Pancreas (tissue), 10 donors: ENCODE data around the gene SELENOO. TPM values are rescaled to one million over a fixed set of nuclear protein-coding genes. Genes with fewer than 3 reads are reported as not detected.

Source experiments
- ATAC-seq, 4 donors: fragments of 200-7000 bp; cut with Tn5 transposase; one replicate each; pipeline versions ENCODE4 v1.8.0 to v1.9.1; 2020; ENCODE audit warnings: mild to moderate bottlenecking in 4 of 4, moderate library complexity in 4 of 4
- DNase-seq, 6 donors: peaks; one replicate each; pipeline ENCODE4 v3.0.0-alpha.2; 2020
- FAIRE-seq: peaks from 2 replicates; lab custom pipeline; 2012; peaks lifted over from hg19 to GRCh38; lab: Jason Lieb, UNC
- H3K27ac ChIP-seq, 4 donors: fragments of 200-600 bp; sonication (generic); 1 replicate in 3 of 4; 2 replicates in 1 of 4; pipeline versions ENCODE4 v1.5.0 to v1.8.0; 2020
- H3K27me3 ChIP-seq, 4 donors: fragments of 200-600 bp; one replicate each; pipeline ENCODE4 v1.8.0; 2021
- H3K36me3 ChIP-seq, 3 donors: fragments of 200-600 bp; sonication (generic) in 1 of 3; one replicate each; pipeline versions ENCODE4 v1.5.0 to v1.8.0; 2020 to 2021
- H3K4me1 ChIP-seq, 3 donors: fragments of 200-600 bp; one replicate each; pipeline ENCODE4 v1.8.0; 2021
- H3K4me3 ChIP-seq, 4 donors: fragments of 200-600 bp; sonication (generic) in 2 of 4; one replicate each; pipeline versions ENCODE4 v1.5.0 to v1.8.0; 2020 to 2021
- H3K9me3 ChIP-seq, 4 donors: fragments of 200-600 bp; one replicate each; pipeline ENCODE4 v1.8.0; 2021
- WGBS, 2 donors: extraction: QIAGEN DNeasy Blood & Tissue Kit; methylation state at CpG; one replicate each; pipeline ENCODE4 v1.1.7; 2013; 5-methylcytosine and 5-hydroxymethylcytosine counted together
- intact Hi-C, 3 donors: fragments of 100-400 bp; cut with DNase I; formaldehyde crosslinking; loops; one replicate each; pipeline versions ENCODE4 v1.11.1 to v1.14.2; 2022
- polyA plus RNA-seq, 2 donors: library from polyadenylated mRNA; stranded (reverse); fragments of 200-250 nt; gene quantifications; one replicate each; pipeline ENCODE4 v1.2.3, GENCODE V29; 2013
- total RNA-seq, 6 donors: library from RNA; stranded (reverse); fragmentation: NEBNext Ultra II Directional in 4 of 6; extraction: Animal tissue kit (Norgen Biotek cat#: 25700) in 4 of 6; gene quantifications; one replicate each; pipeline versions ENCODE4 v1.2.1 to v1.2.4, GENCODE V29; 2021 to 2023
- TF ChIP-seq, protein P1 (sequence below), 4 donors: fragments of 200-600 bp; sonication (generic) in 3 of 4; IDR thresholded peaks; one replicate each; pipeline versions ENCODE4 v1.5.0 to v1.8.0; 2021; ENCODE audit warnings: antibody characterized with exemption in 4 of 4
- donor health status: healthy with polysubstance abuse.
- donor health status: DM: no; HTN: no; CAD: no; lungs with moderate emphysema.
- donor health status: DM: no; HTN: no; CAD: no.
- donor health status: control.
- donor health status: control.
- donor health status: Bipolar disorder and iron deficiency.
- donor health status: DM: yes; HTN: yes; CAD: no.
- donor health status: DM: no; HTN: no; CAD: no.
- donor health status: DM: no; HTN: no; CAD: no.
- donor health status: DM: yes; HTN: yes; CAD: no.

Gene SELENOO
- total and polyA plus RNA-seq, 8 donors: 11.6 to 79.8 (median 14.3) TPM

GRCh38 chr22:50252082-50253045 is 51.6 kb downstream of the SELENOO start:
- DNase-seq (peak; percentile 66 to 91 (median 80)), FAIRE-seq (no peak), ATAC-seq (peak; percentile 74 to 83 (median 78))
- Histone ChIP-seq H3K4me3 (peak overlapping the region in 2 of 4 donors; percentile 49 to 77), H3K4me1 (peaks cover 7 to 13% (median 11%) of the 10 kb centered on the region in 3 donors), H3K27me3 (no peaks in the 10 kb centered on the region), H3K9me3 (no peaks in the 10 kb centered on the region), H3K27ac (peak overlapping the region in 2 of 4 donors; percentile 8 to 42), H3K36me3 (no peaks in the 10 kb centered on the region)
- intact Hi-C loops: loop anchor here in 1 of 3 donors (5.0 kb wide), 1 partner anchor 90 kb away; the partner anchor contains the start of gene PPP6R2
- TF ChIP-seq, protein P1, sequence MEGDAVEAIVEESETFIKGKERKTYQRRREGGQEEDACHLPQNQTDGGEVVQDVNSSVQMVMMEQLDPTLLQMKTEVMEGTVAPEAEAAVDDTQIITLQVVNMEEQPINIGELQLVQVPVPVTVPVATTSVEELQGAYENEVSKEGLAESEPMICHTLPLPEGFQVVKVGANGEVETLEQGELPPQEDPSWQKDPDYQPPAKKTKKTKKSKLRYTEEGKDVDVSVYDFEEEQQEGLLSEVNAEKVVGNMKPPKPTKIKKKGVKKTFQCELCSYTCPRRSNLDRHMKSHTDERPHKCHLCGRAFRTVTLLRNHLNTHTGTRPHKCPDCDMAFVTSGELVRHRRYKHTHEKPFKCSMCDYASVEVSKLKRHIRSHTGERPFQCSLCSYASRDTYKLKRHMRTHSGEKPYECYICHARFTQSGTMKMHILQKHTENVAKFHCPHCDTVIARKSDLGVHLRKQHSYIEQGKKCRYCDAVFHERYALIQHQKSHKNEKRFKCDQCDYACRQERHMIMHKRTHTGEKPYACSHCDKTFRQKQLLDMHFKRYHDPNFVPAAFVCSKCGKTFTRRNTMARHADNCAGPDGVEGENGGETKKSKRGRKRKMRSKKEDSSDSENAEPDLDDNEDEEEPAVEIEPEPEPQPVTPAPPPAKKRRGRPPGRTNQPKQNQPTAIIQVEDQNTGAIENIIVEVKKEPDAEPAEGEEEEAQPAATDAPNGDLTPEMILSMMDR (IDR thresholded peaks at IDR 0.05): peak; percentile 39 to 48 (median 43)
- WGBS, 2 donors: 43 to 48% methylated on average over 25 of the region's 25 CpGs

DNA sequence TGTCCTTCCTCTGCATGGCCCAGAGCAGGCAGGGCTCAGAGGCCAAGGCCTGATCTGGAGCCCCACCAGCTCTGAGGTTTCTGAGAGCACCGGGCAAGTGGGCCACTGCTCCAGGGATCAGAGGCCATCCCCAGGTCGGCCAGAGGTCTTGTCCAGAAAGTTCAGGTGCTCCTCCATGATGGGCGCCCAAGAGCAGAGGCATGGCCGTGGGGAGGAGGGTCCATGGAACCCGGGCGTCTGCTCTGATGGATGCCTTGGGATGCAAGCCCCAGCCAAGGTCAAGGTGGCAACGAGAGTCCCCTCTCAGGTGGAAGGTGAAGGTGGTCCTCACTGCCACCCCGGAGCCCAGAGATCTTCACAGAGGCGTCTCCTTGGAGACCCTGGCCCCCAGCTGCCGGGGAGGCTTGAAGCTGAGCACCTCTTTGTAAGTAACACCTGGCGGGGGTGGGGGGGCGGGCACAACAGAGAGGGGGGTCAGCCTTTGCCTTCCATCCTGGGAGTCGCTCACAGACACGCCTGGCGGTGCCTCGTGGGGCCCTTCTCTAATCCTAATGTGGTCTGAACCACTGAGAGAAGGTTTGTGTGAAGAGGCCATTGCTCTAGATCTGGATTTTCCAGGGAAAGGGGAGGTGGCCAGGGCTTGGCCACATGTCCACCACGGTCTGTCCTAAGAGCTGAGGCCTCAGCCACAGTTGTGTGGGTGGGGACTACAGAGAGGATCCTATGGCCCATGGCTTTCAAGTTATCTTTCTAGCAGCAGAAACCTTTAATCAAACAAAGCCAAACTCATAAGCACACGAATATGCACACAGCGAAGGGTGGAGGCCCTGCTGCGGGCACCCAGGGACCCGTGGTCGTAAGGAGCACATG is 52.5 kb downstream of the SELENOO start:
- no peak for FAIRE-seq
- TF ChIP-seq, protein P1 (IDR thresholded peaks at IDR 0.05): no peak
- no peak for DNase-seq
- Histone ChIP-seq H3K9me3 (no peaks in the 10 kb centered on the region), H3K4me1 (peaks cover 7 to 13% (median 11%) of the 10 kb centered on the region in 3 donors), H3K4me3 (no peak overlapping the region), H3K27me3 (no peaks in the 10 kb centered on the region), H3K27ac (no peak overlapping the region), H3K36me3 (no peaks in the 10 kb centered on the region)
- WGBS, 2 donors: 76 to 79% methylated on average over 21 to 22 of the region's 22 CpGs
- ATAC-seq: no peak
- intact Hi-C loops: loop anchor here in 1 of 3 donors (5.0 kb wide), 1 partner anchor 89 kb away; the partner anchor contains the start of gene PPP6R2

- no peaks in the 10 kb centered on the region for H3K36me3 ChIP-seq
- DNase-seq: no peak
- intact Hi-C loops: loop anchor here in 1 of 3 donors (5.0 kb wide), 1 partner anchor 88 kb away; the partner anchor contains the start of gene PPP6R2
- no peak for ATAC-seq
- no peak overlapping the region for H3K27ac ChIP-seq
- TF ChIP-seq, protein P1 (IDR thresholded peaks at IDR 0.05): no peak
- WGBS, 2 donors: 53 to 58% methylated on average over 8 of the region's 8 CpGs
- H3K4me3 ChIP-seq: no peak overlapping the region
- no peaks in the 10 kb centered on the region for H3K9me3 ChIP-seq
- no peak for FAIRE-seq
- peaks cover 7 to 13% (median 11%) of the 10 kb centered on the region in 3 donors for H3K4me1 ChIP-seq
- H3K27me3 ChIP-seq: no peaks in the 10 kb centered on the region
Observed at GRCh38 chr22:50253941-50254340, 53.1 kb downstream of the SELENOO start.

DNA sequence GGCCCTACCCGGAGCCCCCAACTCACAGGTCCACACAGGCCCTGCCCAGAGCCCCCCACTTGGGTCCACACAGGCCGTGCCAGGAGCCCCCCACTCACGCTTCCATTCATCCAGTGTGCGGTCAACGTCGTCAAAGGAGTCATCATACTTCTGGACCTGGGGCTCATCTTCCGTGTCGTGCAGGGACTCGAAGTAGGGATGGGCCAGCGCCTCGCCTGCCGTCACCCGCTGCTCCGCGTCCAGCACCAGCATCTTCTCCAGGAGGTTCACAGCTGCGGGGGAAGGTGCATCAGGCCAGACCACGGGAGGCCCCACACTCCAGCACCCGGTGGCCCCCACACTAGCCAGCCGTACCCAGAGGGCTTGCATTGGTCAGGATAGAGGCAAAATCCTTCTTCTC is 54.3 kb downstream of the SELENOO start:
- Histone ChIP-seq H3K4me1 (peaks cover 4 to 5% (median 5%) of the 10 kb centered on the region in 3 donors), H3K27me3 (no peaks in the 10 kb centered on the region), H3K4me3 (no peak overlapping the region), H3K9me3 (no peaks in the 10 kb centered on the region), H3K36me3 (no peaks in the 10 kb centered on the region), H3K27ac (no peak overlapping the region)
- 75 to 79% methylated on average over 19 of the region's 19 CpGs for WGBS, 2 donors
- intact Hi-C loops: loop anchor here in 1 of 3 donors (5.0 kb wide), 1 partner anchor 82 kb away; no protein-coding TSS in a partner anchor
- ATAC-seq (no peak), FAIRE-seq (no peak), DNase-seq (no peak)
- TF ChIP-seq, protein P1 (IDR thresholded peaks at IDR 0.05): no peak
